Activated CD8-positive, alpha-beta memory T cell treated with anti-CD3 and anti-CD28 coated beads, Interleukin-2, amount 10 ng/mL, durations not matched to agents 7 days and 5 days (primary cell): ENCODE measurements around the gene PDXP. TPM values are rescaled to one million over a fixed set of nuclear protein-coding genes. Genes with fewer than 3 reads are reported as not detected.
A peak's percentile ranks its signal among the peaks of the same experiment; 100 is the strongest.

Experiments
- ATAC-seq: fragments of 150-1000 bp; cut with Tn5 transposase; one replicate; pipeline ENCODE4 v1.10.0; 2021; ENCODE audit warnings: moderate library complexity
- CTCF ChIA-PET: fragments of 350-600 bp; sonication (Branson Sonifier 250); formaldehyde crosslinking; loops from one replicate; lab custom pipeline; 2021; ENCODE audit warnings: antibody characterized with exemption; lab: Charles Lee
- DNase-seq: peaks from one replicate; pipeline ENCODE4 v3.0.0-alpha.2; 2020
- H3K27ac Mint-ChIP-seq: one replicate; pipeline ENCODE4 v1.8.0; 2021; ENCODE audit warnings: mild to moderate bottlenecking, mixed read lengths
- H3K27me3 Mint-ChIP-seq: one replicate; pipeline ENCODE4 v1.8.0; 2021; ENCODE audit warnings: mixed read lengths
- H3K36me3 Mint-ChIP-seq: one replicate; pipeline ENCODE4 v1.8.0; 2021; ENCODE audit warnings: mild to moderate bottlenecking, mixed read lengths
- H3K4me1 Mint-ChIP-seq: one replicate; pipeline ENCODE4 v1.8.0; 2021; ENCODE audit warnings: mixed read lengths
- H3K4me3 Mint-ChIP-seq: one replicate; pipeline ENCODE4 v1.8.0; 2021; ENCODE audit warnings: mild to moderate bottlenecking, moderate library complexity, mixed read lengths
- H3K9me3 Mint-ChIP-seq: one replicate; pipeline ENCODE4 v1.8.0; 2022; ENCODE audit warnings: low read depth, mixed read lengths
- total RNA-seq, 2 experiments: library from RNA; stranded (reverse); gene quantifications; one replicate each; pipeline ENCODE4 v1.2.3, GENCODE V29; 2021

PDXP gene
- total RNA-seq, 2 experiments from 2014 or later = 25.9 to 32.6 TPM

DNA sequence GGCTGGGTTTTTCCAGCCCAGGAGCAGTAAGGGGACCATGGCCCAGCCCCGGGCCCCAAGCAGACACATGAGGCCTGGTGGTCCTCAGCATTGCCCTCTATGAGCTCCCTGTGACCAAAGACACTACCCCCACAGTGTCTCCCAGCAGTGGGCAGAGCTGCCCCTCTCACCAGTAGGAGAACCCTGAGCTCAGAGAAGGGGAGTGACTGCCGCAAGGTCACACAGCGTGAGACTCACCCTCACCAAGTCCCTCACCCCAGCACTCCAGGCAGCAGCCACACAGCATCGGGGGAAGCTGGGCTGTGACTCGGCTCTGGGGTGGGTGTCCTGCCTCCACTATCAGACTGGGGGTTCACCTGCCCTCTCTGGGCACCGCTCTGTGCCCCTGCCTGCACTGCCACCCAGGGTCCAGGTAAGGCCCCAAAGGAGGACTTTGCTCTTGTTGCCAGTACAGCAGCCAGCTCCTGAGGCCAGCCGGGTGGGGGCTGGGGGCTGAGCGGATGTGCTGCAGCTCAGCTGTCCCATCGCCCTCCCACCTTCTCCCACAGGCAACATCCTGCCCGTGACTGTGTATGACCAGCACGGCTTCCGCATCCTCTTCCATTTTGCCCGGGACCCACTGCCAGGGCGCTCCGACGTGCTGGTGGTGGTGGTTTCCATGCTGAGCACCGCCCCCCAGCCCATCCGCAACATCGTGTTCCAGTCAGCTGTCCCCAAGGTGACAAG is 26.9 kb upstream of the PDXP start:
- no peak for ATAC-seq
- Mint-ChIP-seq H3K4me3 (peak overlapping the region; percentile 72), H3K27ac (peak overlapping the region; percentile 91), H3K9me3 (no peaks in the 10 kb centered on the region), H3K27me3 (no peaks in the 10 kb centered on the region), H3K36me3 (peaks cover 2% of the 10 kb centered on the region), H3K4me1 (peaks cover 73% of the 10 kb centered on the region)
- peak; percentile 80 for DNase-seq
- CTCF ChIA-PET = interaction anchor here (5.8 to 34.1 kb wide), 4 partner anchors 9 to 39 kb away, joined by 102 to 1064 read pairs (median 227); partner anchors contain the start of genes GGA1, LGALS1, NOL12 and PDXP

DNA sequence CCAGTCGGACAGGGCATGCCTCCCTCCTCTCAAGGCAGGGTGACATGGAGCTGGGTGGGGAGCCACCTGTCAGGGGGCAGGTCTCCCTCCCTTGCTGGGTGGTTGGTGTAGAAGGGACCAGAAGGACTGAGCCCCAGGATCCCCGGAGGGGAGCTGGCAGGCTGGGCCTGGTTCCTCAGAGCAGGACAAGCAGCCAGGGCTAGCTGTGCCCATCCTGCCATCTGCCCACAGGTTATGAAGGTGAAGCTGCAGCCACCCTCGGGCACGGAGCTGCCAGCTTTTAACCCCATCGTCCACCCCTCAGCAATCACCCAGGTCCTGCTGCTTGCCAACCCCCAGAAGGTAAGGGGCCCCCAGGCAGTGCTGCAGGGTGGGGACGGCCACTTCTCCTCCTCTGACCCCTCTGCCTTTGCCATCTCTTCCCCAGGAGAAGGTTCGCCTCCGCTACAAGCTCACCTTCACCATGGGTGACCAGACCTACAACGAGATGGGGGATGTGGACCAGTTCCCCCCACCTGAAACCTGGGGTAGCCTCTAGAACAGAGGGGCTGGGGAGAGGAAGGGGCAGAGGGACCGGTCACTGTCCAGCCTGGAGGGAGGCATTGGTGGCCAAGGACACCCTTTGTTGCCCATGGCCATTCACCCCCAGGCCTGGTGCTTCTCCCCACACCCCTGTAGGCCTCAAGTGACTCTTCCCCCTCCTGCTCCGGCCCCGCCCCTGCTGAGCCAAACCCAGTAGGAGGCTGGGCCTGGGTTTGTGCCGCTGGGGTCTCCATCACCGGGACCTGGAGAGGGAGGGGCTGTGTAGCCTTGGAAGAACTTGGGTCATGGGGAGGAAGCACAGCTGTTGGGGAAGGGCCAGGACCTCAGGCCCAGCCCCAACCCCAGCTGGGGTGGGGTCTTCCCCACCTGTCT is 26.1 kb upstream of the PDXP start:
- ATAC-seq (peak; percentile 20), DNase-seq (peak; percentile 76)
- CTCF ChIA-PET = interaction anchor here (1.2 to 34.1 kb wide), 7 partner anchors 10 to 212 kb away, joined by 4 to 1064 read pairs (median 102); partner anchors contain the start of genes ANKRD54, GGA1, LGALS1 and NOL12

DNA sequence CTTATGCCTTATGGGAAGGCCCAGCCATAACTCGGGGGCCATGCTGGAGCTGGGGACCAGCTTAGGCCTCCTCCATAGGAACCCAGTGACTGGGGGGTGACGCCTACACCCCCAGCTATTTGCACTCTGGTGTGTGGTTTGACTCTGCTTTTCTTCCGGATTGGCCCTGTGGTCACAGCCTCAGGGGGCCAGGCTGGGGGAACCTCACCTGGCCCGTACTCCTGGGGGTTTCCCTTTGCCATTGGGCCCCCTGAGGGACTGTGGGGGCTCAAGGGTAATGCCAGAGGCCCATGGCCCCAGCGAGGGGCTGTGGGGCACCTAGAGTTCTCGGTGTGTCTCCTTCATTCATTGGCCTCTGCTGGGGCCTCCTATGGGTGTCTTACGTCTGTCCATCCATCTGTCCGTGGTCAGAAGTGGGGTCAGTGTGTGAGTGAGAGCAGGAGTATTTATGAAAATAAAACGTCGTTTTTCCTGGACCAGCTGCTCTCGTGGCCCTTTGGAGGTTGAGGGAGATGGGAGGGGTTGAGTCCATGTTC is 25.4 kb upstream of the PDXP start:
- peak overlapping the region; percentile 91 for H3K27ac Mint-ChIP-seq
- peaks cover 73% of the 10 kb centered on the region for H3K4me1 Mint-ChIP-seq
- CTCF ChIA-PET = interaction anchor here (1.2 to 34.1 kb wide), 7 partner anchors 10 to 211 kb away, joined by 4 to 1064 read pairs (median 102); partner anchors contain the start of genes ANKRD54, GGA1, LGALS1 and NOL12
- peak; percentile 88 for DNase-seq
- H3K27me3 Mint-ChIP-seq = no peaks in the 10 kb centered on the region
- H3K36me3 Mint-ChIP-seq = peaks cover 2% of the 10 kb centered on the region
- peak overlapping the region; percentile 72 for H3K4me3 Mint-ChIP-seq
- no peaks in the 10 kb centered on the region for H3K9me3 Mint-ChIP-seq
- ATAC-seq = peak; percentile 52

More for the DNA sequence above, 26.1 kb upstream of the PDXP start:
- Mint-ChIP-seq H3K27ac (peak overlapping the region; percentile 91), H3K27me3 (no peaks in the 10 kb centered on the region), H3K4me1 (peaks cover 73% of the 10 kb centered on the region), H3K9me3 (no peaks in the 10 kb centered on the region), H3K4me3 (peak overlapping the region; percentile 72), H3K36me3 (peaks cover 2% of the 10 kb centered on the region)

DNA sequence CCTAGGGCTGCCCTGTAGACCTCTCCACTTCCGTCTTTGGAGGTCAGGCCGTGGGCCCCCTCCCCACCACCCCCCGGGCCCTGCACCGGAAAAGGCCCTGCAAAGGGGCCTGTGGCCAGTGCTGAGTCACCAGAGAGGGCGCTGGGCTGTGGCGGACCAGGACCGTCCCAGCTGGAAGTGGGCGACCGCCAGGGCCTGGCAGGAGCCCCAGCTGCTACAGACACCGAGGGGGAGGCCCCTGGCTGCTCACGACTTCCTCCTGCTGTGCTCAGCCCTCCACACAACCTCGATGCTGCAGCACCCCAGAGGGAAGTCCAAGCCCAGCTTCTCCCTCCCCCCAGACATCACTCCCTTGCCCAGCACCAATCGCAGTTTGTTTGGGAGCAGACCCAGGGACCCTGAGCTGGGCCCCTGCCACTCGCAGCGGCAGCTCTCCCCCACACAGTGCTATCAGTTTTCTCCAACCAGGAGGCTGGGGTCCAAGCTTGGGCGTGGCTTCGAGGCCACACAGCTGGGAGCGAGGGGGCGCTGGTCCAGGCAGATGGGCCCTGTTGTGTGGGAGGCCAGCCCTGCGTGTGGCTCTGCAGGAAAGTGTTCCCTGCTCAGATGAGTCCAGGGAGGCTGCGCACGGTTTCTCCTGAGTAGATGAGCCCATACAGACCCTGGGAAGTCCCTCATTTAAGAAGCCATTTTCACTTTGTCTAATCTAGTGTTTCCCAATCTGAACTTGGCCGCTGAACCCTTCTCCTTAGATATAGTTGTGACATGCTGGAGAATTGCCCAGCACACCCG is 24.7 kb upstream of the PDXP start:
- H3K4me1 Mint-ChIP-seq = peaks cover 74% of the 10 kb centered on the region
- ATAC-seq = peak; percentile 60
- peak; percentile 89 for DNase-seq
- peak overlapping the region; percentile 91 for H3K27ac Mint-ChIP-seq
- no peaks in the 10 kb centered on the region for H3K9me3 Mint-ChIP-seq
- CTCF ChIA-PET = interaction anchor here (0.6 to 34.1 kb wide), 8 partner anchors 10 to 210 kb away, joined by 3 to 1064 read pairs (median 55); partner anchors contain the start of genes ANKRD54, GALR3, GGA1 and LGALS1
- H3K36me3 Mint-ChIP-seq = peaks cover 2% of the 10 kb centered on the region
- H3K4me3 Mint-ChIP-seq = peak overlapping the region; percentile 72
- no peaks in the 10 kb centered on the region for H3K27me3 Mint-ChIP-seq

DNA sequence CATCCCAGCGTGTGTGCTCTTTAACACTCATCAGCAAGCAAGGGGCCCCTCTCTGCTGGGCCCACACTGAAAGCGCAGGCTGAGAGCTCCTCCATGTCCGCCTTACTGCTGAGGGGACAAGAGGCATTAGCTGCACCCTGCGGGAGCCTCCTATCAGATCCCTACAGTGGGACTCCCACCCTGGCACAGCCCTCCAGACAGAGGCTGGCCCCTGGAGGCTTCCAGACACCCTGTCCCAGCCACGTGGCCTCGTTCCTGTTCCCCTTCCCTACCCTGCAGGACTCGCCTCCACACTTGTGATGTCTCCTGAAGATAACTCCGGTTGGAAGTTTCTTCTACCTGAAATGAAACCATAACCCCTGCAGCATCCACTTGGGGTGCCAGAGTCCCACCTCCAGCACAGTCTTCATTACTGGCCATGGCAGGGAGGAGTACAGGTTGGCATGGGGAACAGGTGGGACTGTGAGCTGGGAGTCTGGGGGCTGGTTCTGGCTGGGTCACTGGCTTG is 24.1 kb upstream of the PDXP start:
- H3K36me3 Mint-ChIP-seq = peaks cover 2% of the 10 kb centered on the region
- H3K9me3 Mint-ChIP-seq = no peaks in the 10 kb centered on the region
- no peaks in the 10 kb centered on the region for H3K27me3 Mint-ChIP-seq
- peaks cover 77% of the 10 kb centered on the region for H3K4me1 Mint-ChIP-seq
- CTCF ChIA-PET = interaction anchor here (0.7 to 34.1 kb wide), 6 partner anchors 9 to 96 kb away, joined by 3 to 1064 read pairs (median 129); partner anchors contain the start of genes GGA1, LGALS1, NOL12 and PDXP
- peak overlapping the region; percentile 91 for H3K27ac Mint-ChIP-seq
- peak overlapping the region; percentile 72 for H3K4me3 Mint-ChIP-seq
- no peak for ATAC-seq
- DNase-seq = peak; percentile 52

DNA sequence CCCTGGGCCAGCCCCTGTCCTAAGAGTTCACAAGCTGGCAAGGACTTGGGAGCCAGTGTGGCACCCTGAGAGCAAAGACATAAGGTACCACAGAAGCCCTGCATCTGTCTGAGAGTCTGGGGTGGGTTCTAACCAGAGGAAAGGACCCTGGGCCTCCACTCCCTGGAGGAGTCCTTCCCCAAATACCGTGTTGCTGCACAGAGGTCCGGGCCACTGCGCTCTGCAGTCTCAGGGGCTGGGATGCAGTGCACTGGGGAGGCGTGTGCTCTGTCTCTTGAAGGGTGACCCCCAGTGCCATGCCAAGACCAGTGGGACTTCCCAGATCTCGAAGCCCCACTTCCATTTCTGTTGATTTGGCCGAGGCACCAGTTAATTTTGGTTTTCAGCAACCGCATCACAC is 23.4 kb upstream of the PDXP start:
- Mint-ChIP-seq H3K9me3 (no peaks in the 10 kb centered on the region), H3K4me3 (peak overlapping the region; percentile 72), H3K36me3 (peaks cover 2% of the 10 kb centered on the region), H3K4me1 (peaks cover 77% of the 10 kb centered on the region), H3K27ac (peak overlapping the region; percentile 91), H3K27me3 (no peaks in the 10 kb centered on the region)
- DNase-seq = no peak
- ATAC-seq = no peak
- CTCF ChIA-PET = interaction anchor here (0.5 to 34.1 kb wide), 8 partner anchors 8 to 261 kb away, joined by 3 to 1064 read pairs (median 53); partner anchors contain the start of genes GGA1, LGALS1, NOL12 and PDXP

DNA sequence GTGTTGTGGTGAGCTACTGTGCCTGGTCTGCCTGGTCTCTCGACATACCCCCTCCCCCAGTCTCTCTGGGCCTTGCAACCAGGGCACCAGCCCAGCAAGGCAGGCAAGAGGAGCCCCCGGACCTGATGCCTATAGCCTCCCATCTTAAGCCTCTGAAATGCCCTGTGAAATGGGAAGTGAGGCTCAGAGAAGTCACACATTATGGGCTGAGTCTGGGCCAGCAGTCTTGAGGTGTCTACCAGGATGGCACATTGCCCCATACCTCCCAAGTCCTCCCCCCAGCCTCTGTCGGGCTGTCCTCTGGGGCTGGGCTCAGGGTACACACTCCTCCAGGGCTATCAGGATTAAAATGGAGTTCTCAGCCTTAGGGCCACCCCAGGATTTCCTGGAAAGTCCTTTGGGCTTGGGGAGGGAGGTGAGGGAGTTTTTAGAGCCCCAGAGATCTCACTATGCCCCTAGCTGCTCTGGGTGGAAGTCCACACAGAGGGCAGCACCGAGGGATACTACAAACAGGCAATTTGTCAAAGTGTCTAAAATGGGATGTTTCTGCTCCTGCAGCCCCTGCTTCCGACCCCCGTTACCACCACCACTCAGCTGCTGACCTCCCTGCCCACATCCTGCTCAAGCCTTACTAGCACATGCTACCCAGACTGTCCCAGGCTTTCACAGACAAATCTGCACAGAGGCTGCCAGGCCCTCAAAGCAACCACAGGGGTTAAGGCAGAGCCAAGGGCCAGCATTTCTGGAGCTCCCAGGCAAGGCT is 22.2 kb upstream of the PDXP start:
- DNase-seq (peak; percentile 88), ATAC-seq (no peak)
- peak overlapping the region; percentile 90 for H3K4me3 Mint-ChIP-seq
- H3K9me3 Mint-ChIP-seq = no peaks in the 10 kb centered on the region
- peaks cover 75% of the 10 kb centered on the region for H3K4me1 Mint-ChIP-seq
- CTCF ChIA-PET = interaction anchor here (0.7 to 34.1 kb wide), 8 partner anchors 13 to 260 kb away, joined by 3 to 1064 read pairs (median 6); partner anchors contain the start of genes GGA1, LGALS1, MFNG and NOL12
- no peaks in the 10 kb centered on the region for H3K27me3 Mint-ChIP-seq
- H3K36me3 Mint-ChIP-seq = peaks cover 9% of the 10 kb centered on the region
- H3K27ac Mint-ChIP-seq = peak overlapping the region; percentile 91

DNA sequence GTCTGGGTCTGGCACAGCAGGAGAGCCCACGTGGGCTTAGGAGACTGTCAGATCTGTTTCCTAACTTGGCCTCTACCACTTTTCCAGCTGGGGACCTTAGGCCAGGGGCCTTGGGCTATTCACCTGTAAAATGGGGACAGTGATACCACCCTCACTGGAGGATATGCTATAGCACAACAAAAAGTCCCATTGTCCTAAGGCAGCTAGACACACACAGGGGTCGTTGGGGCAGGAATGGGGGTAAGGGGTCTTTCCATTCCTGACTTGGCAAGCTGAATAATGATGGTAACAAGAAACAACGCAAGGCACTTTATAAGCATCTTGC is 21.6 kb upstream of the PDXP start:
- H3K36me3 Mint-ChIP-seq = peaks cover 14% of the 10 kb centered on the region
- peaks cover 75% of the 10 kb centered on the region for H3K4me1 Mint-ChIP-seq
- peak overlapping the region; percentile 91 for H3K27ac Mint-ChIP-seq
- ATAC-seq (no peak), DNase-seq (no peak)
- no peaks in the 10 kb centered on the region for H3K9me3 Mint-ChIP-seq
- CTCF ChIA-PET = interaction anchor here (0.9 to 34.1 kb wide), 7 partner anchors 12 to 259 kb away, joined by 3 to 1064 read pairs (median 7); partner anchors contain the start of genes GGA1, LGALS1, MFNG and NOL12
- H3K27me3 Mint-ChIP-seq = no peaks in the 10 kb centered on the region
- peak overlapping the region; percentile 90 for H3K4me3 Mint-ChIP-seq

DNA sequence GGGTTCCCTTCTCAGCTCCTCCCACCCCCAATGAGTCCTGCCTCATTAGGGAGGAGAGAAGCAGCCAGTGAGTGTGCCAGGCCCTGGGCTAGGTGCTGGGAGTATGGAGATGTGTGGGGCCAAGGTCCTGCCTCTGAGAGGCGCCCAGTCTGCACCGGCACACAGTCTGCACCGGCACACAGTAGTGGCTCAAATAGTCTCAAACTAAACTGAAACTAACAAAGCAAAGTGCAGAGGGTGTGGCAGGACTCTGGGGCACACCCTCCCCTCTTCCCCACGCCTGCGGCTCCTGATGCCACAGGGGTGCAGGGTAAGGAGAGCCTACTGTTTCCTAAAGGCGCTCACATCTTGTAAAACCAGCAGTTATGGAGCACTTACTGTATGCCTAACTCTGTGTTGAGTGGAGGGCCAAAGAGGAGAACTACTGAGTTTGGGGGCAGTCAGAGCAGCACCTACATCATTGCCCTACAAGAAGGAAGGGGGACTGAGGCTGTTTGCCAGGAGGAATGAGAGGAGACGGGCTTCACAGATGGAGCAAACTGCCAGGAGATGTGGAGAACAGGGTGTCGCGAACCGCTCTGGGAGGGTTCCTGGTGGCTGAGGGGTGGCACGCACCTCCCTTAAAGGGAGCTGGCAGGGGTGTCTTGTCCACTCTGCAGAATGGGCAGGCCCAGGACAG is 20.0 kb upstream of the PDXP start:
- H3K27me3 Mint-ChIP-seq = no peaks in the 10 kb centered on the region
- peak overlapping the region; percentile 90 for H3K4me3 Mint-ChIP-seq
- DNase-seq (peak; percentile 68), ATAC-seq (peak; percentile 47)
- H3K27ac Mint-ChIP-seq = peak overlapping the region; percentile 91
- H3K4me1 Mint-ChIP-seq = peaks cover 76% of the 10 kb centered on the region
- H3K36me3 Mint-ChIP-seq = peaks cover 25% of the 10 kb centered on the region
- CTCF ChIA-PET = interaction anchor here (14.0 to 34.1 kb wide), 3 partner anchors 16 to 32 kb away, joined by 156 to 1064 read pairs (median 298); partner anchors contain the start of genes GGA1, LGALS1, NOL12 and PDXP
- H3K9me3 Mint-ChIP-seq = no peaks in the 10 kb centered on the region

DNA sequence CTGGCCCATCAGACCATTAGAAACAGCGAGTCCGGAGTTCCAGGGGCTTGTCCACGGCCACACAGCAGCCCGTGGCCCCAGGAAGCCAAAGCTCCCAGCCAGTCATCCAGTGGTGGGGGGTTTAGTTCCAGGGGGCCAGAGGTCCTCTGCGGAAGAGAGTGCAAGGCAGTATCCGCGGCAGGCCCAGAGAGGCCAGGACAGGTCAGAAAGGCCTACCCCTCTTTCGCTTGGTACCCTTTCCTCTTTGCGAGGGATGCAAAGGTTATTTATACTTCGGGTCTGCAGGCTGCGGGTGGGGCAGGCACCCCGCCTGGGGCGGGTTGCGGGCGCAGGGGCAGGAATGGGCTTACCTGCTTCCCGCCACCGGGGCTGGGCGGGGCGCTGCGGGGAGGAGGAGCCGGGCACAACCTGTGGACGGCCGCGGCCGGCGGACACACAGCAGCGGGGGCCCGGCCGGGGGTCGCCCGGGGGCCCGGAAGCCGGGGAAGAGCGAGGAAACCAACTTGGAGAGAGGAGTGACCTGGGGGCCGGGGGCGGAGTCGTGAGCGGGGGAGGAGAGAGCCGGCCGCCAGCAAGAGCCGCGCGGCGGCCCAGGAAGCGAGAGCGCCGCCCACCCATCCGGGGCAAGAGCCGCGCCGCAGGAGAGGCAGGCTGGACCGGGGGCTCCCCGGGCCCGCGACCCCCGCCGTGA is 19.3 kb upstream of the PDXP start, which contains the start of gene SH3BP1:
Gene SH3BP1 (plus strand): TSS at position 600 of the 691 bp plus-strand sequence. CDS start 119 bp downstream, outside the sequence.
- H3K4me3 Mint-ChIP-seq = peak within 1 kb of the TSS; percentile 90
- H3K36me3 Mint-ChIP-seq = peaks cover 30% of the 10 kb centered on the region
- ATAC-seq (peak; percentile 62), DNase-seq (peak; percentile 85)
- no peaks in the 10 kb centered on the region for H3K27me3 Mint-ChIP-seq
- H3K27ac Mint-ChIP-seq = peak within 1 kb of the TSS; percentile 91
- peaks cover 75% of the 10 kb centered on the region for H3K4me1 Mint-ChIP-seq
- no peaks in the 10 kb centered on the region for H3K9me3 Mint-ChIP-seq
- CTCF ChIA-PET = interaction anchor here (1.4 to 34.1 kb wide), 5 partner anchors 17 to 32 kb away, joined by 6 to 1064 read pairs (median 156); partner anchors contain the start of genes GGA1, LGALS1, NOL12 and PDXP
